NCI-H82 treated with DMSO at 0.1 percent for 48 hours (cell line): ENCODE data around the gene EHD3.

Experiments used
- DNase-seq: peaks from one replicate; lab custom pipeline; 2025; ENCODE audit not compliant: unreplicated experiment; lab: John Stamatoyannopoulos, UW

EHD3 gene

GRCh38 chr2:31254237-31255203 is 20.6 kb downstream of the EHD3 start:
- peak; percentile 3 for DNase-seq

GRCh38 chr2:31255911-31256571 is 22.1 kb downstream of the EHD3 start:
- DNase-seq = no peak

DNA sequence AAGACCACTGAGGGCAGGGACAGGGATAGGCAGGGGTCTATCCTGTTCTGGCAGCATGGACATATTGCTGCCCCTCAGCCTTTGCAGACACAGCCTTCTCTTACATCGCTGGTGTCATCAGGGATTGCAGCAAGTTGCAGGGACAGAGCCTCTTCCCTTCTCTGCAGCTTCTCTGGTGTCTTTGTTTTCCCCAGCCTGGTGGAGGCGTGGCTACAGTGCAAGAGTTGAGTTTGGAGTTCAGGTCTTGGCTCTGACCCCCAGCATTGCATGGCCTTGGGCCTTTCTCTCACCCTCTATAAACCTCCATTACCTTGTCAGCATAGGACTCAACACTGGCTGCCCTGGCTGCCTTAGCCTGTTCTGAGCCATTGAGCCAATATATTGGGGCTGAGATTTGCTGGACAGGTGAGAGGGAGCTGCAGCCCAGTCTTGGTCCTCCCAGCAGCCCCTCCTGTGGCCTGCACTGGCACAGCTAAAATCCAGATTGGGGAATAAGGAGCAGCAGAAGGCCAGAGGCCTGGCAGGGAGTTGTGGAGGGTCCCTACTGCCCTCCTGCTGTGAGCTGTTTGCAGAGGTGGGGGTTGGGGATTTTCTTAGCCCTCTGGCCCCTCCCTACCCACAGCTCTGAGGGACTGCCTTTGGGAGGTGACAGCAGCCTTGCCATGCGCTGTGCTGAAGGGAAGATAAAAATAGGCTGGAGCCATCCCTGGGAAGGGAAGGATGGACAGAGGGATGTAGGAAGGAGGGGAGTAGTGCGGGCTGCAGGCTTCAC is 22.8 kb downstream of the EHD3 start:
- DNase-seq = peak; percentile 31

GRCh38 chr2:31258351-31258750 is 24.4 kb downstream of the EHD3 start:
- DNase-seq = no peak

- no peak for DNase-seq
Observed at GRCh38 chr2:31259075-31259474, 25.1 kb downstream of the EHD3 start.

DNA sequence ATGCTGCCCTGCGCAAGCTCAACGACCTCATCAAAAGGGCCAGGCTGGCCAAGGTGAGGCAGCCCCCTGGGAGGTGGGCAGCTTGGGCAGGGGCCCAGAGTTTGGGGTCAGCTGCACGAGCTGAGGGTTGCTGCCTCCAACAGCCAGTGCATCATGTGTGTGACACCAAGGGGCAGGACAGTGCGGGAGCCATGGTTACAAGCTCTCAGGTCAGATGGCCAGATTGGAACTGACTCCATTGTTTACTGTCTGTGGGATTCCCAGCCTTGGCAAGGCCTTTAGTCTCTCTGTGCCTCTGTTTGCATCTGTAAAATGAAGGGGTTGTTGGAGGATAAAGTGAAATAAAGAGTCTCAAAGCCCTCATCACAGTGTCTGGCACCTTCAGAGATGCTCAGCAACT is 26.9 kb downstream of the EHD3 start:
- DNase-seq = no peak

DNA sequence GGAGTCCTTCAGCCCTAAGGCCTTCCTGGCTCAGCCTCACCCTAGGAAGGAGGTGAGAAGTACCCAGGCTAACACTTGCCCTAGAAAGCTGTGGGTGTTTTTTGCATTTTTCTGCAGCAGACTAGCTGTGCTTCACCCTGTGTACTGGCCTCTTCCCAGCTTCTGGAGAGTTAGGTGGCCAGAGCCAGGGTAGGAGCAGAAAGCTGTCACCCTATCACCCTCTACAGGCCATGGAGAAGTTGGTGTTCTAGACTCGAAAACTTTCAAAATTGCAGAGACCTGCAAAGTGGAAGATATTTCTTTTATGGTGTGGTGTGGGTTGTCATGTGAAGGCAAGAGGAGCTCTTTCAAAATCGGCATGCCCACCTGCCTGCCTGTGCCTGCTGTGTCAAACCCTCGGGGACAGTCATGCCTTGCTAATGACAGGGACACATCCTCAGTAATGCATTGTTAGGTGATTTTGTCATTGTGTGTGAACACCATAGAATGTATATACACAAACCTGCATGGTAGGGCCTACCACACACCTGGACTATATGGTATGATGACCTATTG is 29.8 kb downstream of the EHD3 start:
- DNase-seq = no peak

- DNase-seq = no peak
Observed at GRCh38 chr2:31265234-31265633, 31.3 kb downstream of the EHD3 start.

- DNase-seq = peak; percentile 80
Observed at GRCh38 chr2:31266804-31267203, 32.9 kb downstream of the EHD3 start.

DNA sequence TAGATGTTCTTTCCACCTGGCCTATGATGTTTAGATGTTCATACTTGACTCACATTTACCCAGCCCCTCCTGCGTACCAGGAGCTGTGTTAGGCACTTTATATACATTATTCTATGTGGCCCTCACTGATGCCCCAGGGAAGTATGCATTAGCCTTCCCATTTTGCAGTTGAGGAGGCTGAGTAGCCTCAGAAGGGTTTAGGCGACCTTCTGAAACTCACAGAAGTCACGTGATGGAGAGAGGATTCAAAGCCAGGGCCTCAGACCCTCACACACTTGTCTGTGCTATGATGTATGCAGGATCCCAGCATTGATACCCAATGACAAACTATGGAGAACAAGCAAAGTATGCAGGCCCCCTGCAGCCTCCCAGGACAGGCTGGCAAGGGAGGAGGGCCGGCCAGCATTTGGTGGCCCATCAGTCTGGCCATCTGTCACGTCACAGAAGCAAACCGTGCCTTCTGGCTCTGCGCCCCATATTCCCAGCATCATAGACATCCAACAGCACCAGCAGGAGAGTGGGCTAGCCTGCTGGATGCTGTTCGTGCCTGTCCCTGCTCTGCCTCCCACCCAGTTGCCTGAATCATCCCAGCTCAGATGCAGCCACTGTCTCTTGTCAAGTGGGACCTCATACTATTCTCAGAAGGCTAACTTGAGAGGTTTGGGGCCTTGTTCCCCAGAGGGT is 33.6 kb downstream of the EHD3 start:
- DNase-seq = no peak

DNA sequence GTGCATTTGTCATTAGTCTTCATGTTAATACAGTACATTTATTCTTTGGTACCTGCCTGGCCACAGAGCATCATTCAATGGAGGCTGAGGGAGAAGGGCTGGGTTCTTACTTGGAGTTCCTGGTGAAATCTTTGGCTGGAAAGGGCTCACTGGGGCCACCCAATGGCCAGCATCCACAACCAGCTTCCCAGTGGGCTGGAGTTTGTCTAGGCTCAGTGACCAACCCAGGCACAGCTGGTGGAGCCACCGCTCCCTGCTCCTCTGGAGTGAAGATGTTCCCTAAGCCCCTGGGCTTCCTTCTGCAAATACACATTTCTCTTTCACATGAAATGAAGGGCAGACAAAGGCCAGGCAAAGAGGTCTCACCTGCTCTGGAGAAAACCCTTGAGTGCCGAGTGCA is 34.4 kb downstream of the EHD3 start:
- no peak for DNase-seq

GRCh38 chr2:31269087-31269486 is 35.1 kb downstream of the EHD3 start:
- no peak for DNase-seq

GRCh38 chr2:31270131-31270530 is 36.2 kb downstream of the EHD3 start:
- DNase-seq = no peak

GRCh38 chr2:31270822-31271231 is 36.9 kb downstream of the EHD3 start:
- no peak for DNase-seq

DNA sequence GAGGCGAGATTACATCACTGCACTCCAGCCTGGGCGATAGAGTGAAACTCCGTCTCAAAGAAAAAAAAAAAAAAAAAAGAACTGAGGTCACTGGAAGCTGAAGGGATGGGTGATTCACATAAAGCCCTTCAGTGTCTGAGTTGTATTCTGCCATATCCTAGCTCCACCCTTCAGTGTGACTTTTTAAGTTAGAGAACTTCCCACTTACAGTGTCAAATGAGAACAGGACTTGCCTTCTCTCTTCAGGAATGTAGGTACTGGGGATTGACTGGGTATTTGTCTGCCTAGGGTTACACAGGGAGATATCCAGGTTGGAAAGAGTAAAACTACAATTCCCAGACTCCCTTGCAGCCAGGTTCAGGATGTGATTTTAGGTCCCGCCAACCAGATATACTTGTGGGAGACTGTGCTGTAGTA is 37.9 kb downstream of the EHD3 start:
- no peak for DNase-seq

GRCh38 chr2:31274401-31275075 is 40.6 kb downstream of the EHD3 start:
- DNase-seq = peak; percentile 94

DNA sequence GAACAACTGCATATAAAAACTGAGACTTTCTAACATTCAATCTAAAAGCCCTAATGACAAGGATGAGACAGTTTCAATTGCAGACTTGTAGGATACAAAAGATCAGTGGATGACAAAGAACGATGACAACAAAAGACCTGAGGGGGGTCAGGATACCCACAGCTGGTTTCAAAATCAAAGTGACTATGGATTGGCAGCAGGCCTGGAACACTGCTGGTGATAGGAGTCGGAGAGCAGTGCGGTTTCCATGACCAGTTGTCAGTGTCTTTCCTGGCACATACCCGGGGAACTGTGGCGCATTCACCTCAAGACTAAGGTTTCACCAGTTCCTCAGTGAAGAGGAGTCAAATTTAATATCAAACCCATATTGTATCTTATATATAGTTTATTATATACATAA is 42.0 kb downstream of the EHD3 start:
- no peak for DNase-seq

DNA sequence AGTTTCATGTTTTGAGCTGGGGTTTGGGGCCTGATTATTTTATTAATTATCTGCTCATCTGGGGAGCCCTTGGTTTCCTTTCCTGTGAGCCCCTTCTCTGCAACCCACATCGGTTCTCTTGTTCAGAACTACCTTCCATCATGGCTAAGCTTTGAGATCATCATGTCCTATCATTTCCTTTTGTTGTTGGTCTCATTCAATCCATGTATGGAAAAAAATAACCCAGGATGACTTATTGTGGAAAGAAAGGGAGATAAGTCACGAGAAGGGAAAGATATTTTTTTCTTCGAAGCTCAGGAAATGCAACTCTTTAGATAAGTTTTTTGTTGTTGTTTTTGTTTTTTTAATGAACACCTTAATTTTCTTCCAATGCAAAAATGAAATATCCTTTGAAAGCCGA is 43.7 kb downstream of the EHD3 start:
- DNase-seq = no peak

DNA sequence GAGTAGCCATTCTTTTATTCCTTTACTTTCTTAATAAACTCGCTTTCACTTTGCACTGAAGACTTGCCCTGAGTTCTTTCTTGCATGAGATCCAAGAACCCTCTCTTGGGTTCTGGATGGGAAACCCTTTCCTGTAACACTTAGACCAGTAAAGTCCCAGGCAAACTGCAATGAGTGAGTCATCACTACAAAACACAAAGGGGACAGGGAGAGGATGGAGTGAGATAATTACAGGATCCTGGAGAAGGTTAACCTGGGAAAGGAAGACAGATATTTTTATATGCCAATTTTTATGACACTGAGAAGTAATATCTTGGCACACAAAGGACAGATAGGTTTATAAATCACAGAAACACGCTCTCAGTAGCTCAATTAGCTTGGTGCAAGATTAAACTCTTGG is 48.7 kb downstream of the EHD3 start:
- DNase-seq = no peak
